Fibroblast of skin of right biceps (primary cell): ENCODE data around the gene METTL25.
A peak's percentile ranks its signal among the peaks of the same experiment; 100 is the strongest.
"Not testable (repeated sequence)": the region's sequence is repeated elsewhere in the genome, so short reads cannot be mapped to it uniquely, and the experiment has no call there.

Source experiments
- DNase-seq: peaks from one replicate; pipeline ENCODE4 v3.0.0-alpha.2; 2013

METTL25 gene, protein sequence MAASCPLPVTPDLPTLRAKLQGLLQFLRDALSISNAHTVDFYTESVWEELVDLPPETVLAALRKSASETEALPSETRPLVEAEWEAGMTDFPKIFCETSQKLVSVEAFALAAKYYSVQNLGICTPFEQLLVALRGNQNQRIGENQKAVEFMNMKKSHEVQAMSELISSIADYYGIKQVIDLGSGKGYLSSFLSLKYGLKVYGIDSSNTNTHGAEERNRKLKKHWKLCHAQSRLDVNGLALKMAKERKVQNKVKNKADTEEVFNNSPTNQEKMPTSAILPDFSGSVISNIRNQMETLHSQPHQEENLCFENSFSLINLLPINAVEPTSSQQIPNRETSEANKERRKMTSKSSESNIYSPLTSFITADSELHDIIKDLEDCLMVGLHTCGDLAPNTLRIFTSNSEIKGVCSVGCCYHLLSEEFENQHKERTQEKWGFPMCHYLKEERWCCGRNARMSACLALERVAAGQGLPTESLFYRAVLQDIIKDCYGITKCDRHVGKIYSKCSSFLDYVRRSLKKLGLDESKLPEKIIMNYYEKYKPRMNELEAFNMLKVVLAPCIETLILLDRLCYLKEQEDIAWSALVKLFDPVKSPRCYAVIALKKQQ

DNA sequence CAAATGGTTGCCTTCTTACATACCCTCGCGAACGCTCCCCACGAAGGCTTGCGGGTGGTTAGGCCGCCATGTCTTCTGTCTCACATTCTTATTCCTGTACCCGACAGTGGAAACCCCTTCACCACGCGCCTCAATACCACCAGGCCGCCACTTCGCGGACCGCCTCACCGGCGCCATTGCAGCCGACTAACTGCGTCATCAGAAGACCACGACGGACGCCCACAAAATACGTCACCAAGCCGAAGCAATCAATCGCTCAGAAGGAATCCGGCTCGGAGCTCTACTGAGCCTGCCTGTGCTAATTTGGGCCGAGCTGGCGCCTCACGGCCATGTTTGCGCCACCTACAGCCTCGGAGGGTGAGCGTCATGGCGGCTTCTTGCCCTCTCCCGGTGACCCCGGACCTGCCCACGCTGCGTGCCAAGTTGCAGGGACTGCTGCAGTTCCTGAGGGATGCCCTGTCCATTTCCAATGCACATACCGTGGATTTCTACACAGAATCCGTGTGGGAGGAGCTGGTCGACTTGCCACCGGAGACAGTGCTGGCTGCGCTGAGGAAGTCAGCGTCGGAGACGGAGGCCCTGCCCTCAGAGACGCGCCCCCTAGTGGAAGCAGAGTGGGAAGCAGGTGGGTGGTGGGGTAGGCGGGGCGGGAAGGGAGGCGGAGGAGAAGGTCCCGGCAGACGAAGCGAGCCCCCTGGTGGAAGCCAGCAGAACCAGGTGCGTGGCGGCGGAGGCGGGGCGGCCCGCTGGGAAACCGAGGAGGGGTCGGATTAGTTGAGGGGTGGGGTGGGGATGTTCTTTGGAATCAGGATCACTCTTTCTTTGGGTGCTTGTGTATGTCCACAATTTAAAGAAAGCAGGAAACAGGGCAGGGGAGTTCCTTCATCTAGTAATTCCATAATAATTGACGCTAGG is at the start of gene METTL25, which contains the start of gene CCDC59:
Gene METTL25, plus strand, starts transcription at position 330 of the 915 bp plus-strand sequence. Its CDS starts 37 bp downstream, at position 367.
Gene CCDC59, minus strand, starts transcription at position 188 of the 915 bp plus-strand sequence. Its CDS starts 11 bp downstream, at position 177.
- peak; percentile 99 for DNase-seq

DNA sequence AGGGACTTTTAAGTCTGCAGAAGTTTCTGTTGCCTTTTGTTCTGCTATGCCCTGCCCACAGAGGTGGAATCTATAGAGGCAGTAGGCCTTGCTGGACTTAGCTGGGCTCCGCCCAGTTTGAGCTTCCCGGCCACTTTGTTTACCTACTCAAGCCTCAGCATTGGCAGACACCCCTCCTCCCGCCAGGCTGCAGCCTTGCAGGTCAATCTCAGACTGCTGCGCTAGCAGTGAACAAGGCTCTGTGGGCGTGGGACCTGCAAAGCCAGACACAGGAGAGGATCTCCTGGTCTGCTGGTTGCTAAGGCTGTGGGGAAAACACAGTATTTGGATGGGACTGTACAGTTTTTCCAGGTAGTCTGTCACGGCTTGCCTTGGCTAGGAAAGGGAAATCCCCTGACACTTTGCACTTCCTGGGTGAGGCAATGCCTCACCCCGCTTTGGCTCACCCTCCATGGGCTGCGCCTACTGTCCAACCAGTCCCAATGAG is 43.9 kb upstream of the METTL25 start:
- DNase-seq, result no peak

DNA sequence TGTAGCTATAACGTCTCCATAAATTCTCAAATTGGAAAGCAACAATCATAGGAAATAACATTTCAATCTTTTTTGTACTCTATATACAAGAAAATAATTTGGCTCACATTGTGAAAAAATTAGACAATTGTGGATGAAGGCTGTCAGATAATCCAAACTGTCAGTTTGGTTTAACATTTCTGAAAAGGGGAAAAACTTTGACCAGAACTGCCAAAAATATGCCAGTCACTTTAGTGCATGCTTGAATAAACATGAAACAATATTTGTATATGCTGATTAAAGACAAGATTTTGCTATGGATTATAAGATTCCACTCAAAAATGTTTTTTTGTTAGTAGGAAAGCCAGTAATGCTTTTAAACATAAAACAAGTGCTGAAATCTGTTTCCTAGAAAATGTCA is 39.1 kb upstream of the METTL25 start:
- no peak for DNase-seq

DNA sequence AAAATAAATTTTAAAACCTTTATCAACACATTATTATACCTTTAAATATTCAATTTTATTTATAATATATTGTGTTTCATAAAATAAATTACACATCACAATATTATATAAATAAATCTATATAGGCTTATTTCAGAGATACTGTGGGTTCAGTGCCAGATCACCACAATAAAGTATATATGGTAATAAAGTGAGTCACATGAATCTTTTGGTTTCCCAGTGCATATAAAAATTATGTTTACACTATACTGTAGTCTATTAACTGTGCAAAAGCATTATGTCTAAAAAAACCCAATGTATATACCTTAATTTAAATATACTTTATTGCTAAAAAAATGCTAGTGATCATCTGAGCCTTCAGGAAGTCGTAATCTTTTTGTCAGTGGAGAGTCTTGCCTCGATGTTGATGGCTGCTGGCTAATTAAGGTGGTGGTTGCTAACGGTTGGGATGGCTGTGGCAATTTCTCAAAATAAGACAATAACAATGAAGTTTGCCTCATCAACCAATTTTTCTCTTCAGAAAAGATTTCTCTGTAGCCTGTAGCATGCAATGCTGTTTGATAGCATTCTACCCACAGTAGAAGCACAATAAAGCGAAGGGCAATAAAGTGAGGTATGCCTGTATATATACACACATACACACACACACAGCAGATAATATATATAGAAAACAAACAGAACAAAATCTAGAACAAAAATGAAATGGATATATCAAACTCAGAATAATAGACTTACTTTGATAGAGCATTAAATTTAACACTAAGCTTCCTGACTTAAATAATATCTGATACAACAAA is 32.6 kb upstream of the METTL25 start:
- no peak for DNase-seq

DNA sequence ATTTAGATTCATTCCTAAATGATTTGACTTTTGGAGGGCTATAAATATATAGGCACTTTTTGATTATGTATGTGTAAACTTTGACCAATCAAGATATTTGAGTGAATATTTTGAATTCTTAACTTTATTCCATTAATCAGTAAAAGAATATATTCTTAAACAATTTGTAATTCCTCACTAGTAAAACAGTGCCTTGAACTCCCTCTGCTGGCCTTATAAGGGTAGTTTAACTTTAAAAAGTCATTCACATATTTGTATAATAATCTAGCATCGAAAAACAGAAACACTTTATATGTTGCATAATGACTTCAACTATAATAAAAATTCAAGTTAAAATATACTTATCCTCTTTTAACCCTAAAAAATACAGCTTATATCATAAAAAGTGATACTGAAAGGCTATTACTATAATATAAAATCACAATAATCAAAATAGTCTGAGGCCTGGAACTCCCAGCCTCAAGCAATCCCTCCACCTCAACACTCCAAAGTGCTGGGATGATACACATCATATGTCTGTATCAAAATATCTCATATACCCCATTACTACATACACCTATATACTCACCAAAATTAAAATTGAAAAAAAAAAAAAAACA is 31.3 kb upstream of the METTL25 start:
- peak; percentile 11 for DNase-seq

DNA sequence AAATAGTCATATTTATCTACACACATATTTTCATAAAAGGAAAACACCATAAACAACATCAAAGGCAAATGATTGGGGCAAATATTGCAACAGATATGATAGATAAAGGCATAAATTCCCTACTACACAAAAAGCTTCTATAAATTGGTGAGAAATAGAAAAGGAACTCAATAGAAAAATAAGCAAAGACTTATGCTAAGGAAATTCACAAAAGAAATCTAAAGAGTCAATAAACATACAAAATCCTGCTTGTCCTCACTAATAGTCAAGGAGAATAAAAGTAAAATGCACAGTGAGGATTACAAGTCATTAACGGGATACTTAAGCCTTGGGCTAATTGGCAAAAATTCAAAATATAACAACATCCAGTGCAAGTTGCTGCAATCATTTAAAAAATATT is 30.5 kb upstream of the METTL25 start:
- no peak for DNase-seq

DNA sequence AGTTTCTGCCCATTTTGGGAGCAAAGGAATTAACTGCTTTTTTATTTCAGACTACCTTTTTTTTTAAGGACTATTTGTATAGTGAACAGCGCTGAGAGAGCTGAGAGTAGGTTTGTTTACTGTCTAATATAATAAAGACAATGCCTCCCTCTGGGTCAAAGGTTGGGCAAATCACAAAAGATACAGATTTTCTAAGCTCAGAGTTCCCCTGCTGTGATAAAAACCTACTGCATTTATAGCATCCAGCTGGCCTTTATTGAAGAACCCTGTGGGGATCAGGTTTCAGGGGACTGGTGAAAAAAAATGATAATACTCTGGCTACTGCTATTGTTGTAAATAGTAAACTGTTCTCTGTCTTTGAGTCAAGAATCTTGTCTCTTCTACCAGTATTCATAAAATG is 28.8 kb upstream of the METTL25 start:
- no peak for DNase-seq

DNA sequence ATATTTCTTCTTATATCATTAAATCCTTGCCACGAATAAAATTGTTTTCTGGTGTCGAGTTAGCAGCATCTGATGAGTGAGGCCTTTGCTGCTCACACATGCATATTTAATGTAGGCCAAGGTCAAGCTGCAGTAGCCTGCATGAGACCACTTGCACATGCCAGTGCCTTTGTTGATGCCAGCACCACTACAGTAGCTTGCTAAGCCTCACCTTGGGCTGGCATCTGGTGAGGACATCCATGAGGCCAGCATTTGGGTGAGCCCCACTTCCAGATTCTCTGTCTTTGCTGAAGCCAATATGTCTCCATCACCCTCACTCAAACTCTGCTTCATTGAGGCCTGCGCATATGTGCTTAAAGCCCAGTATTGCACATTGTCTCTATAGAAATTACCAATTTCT is 8.2 kb upstream of the METTL25 start:
- DNase-seq, result no peak

DNA sequence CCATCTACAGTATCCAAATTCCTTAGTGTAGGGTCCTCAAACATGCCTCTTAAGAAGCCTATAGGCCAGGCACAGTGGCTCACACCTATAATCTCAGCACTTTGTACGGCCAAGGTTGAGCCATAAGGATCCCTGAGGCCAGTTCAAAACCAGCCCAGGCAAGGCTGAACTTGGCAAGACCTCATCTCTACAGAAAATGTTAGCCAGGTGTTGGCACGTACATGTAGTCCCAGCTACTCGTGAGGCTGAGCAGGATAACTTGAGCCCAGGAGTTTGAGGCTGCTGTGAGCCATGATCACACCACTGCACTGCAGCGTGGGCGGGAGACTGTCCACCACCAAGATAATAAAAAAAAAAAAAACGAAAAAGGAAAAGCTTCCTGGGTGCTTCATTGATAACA is 6.9 kb upstream of the METTL25 start:
- DNase-seq, result no peak

DNA sequence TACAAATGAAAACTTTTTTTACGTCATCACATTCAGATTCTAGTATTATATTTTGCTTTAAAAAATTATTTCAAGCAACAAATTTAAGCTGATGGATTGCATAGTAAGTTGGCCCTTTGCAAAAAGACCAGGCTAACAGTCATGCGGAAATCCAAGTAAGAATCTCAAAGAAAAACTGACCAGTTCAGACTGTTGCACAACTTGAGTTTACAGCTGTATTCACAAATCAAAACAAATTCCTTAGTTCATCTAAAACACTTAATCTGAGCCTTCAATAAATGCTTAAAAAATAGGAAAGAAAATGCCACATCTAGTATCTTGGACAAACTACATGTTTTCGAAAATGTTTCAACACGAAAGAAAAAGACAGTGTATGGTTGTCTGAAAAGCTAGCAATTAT is 989 bp upstream of the METTL25 start:
- no peak for DNase-seq

DNA sequence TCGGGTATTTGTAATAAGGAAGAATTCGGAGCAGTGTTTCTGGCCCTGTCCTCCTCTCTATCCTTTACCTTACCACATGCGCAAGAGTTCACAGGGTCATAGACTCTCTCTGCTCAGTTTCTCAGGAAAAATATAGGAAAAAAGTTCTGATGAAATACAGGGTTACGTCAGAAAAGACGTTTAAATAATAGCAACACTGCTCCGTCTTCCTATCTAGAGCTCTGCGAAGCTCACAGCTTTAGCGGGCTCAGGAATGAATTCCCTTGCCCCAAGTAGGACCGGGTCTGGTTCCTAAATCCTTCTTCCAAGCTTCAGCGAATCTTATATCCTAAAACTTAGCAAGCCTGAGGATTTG is 507 bp upstream of the METTL25 start:
- peak; percentile 1 for DNase-seq

DNA sequence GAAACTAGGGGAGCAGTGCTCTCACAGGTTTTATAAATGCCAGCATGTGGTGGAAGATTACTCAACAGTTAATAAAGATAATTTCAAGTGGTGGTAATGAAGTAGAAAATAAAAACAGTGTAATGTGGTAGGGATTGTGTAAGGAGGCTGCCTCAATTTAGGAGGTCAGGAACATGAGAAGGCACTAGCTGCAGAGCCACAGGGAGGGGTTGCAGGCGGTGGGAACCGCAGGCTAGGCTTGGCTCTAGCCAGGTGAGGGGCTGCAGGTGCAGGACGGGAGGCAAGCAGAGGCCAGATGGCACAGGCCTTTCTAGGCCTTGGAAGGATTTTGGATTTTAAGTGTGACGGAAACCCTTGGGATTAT is 768 bp downstream of the METTL25 start:
- peak; percentile 2 for DNase-seq

DNA sequence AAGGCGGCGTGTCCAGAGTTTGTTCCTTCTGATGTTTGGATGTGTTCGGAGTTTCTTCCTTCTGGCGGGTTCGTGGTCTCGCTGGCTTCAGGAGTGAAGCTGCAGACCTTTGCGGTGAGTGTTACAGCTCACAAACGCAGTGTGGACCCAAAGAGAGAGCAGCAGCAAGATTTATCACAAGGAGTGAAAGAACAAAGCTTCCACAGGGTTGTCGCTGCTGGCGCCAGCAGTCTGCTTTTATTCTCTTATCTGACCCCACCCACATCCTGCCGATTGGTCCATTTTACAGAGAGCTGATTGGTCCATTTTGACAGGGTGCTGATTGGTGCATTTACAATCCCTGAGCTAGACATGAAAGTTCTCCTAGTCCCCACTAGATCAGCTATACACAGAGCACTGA is 2.5 kb downstream of the METTL25 start:
- DNase-seq, result not testable (repeated sequence)

DNA sequence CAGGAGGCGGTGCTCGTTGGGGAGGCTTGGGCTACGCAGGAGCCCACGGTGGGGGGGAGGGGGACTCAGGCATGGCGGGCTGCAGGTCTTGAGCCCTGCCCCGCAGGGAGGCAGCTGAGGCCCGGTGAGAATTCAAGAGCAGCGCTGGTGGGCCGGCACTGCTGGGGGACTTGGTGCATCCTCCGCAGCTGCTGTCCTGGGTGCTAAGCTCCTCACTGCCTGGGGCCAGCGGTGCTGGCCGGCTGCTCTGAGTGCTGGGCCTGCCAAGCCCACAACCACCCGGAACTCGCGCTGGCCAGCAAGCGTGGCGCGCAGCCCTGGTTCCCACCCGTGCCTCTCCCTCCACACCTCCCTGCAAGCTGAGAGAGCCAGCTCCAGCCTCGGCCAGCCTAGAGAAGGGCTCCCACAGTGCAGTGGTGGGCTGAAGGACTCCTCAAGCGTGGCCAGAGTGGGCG is 3.2 kb downstream of the METTL25 start:
- no peak for DNase-seq

DNA sequence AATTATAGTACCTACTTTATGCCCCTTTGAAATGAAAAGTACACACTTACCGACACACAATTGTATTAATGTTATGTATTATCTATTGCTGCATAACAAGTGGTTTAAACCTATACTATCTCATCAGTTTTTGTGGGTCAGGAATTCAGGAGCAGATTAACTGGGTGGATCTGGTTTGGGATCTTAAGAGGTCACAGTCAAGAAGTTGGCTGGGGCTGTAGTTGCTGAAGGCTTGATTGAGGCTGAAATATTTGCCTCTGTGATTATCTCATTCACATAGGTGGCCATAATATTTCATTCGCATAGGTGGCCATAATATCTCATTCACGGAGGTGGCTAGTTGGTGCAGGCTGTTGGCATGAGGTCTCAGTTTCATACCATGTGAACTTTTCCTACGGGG is 5.7 kb downstream of the METTL25 start:
- no peak for DNase-seq

DNA sequence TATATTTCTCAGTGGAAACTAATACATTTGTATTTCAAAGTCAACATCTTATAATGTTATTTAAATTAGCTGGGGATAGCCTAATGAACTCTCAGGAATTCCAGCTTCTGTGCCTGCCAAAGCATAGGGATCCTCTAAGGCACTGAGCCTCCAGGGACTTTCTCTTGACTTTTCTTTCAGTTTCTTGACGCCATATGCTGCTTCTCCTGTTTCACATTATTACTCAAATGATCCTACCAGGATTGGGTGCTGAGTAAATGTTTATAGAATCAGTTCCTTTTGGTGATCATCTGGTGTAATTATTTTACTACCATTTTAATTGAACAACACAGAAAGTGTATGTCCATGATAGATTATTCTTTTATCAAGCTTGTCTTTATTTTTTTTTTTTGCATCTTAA is 7.9 kb downstream of the METTL25 start:
- DNase-seq, result peak; percentile 23

DNA sequence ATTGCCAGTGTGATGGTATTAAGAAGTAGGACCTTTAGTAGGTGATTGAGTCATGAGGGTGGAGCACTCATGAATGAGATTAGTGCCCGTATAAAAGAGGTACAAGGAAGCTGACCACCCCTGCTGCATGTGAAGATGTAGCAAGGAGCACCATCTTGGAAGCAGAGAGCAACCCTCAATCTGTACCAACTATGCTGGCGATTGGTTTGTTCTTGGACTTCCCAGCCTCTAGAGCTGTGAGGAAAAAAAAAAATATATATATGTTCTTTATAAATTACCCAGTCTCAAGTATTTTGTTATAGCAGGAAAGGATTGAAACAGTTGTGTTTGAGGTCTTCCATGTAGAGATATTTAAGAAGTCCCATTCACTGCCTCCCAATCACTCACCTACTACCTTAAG is 16.9 kb downstream of the METTL25 start:
- no peak for DNase-seq

DNA sequence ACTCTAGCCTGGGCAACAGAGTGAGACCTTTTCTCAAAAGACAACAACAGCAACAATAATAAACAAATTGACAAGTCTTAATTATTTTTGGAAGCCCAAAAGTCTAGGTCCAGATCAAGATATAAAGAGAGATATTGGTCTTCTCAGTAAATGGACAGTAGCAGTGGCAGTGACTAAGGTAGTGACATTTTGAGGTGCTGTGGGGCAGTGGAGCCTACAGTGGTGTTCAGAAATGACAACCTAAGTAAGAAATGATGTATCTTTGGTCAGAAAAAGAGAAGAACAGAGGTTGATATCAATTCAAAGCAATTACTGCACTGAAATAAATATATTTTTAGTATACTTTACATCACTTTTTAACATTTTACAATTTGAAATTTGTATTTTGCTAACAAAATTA is 20.7 kb downstream of the METTL25 start:
- no peak for DNase-seq

DNA sequence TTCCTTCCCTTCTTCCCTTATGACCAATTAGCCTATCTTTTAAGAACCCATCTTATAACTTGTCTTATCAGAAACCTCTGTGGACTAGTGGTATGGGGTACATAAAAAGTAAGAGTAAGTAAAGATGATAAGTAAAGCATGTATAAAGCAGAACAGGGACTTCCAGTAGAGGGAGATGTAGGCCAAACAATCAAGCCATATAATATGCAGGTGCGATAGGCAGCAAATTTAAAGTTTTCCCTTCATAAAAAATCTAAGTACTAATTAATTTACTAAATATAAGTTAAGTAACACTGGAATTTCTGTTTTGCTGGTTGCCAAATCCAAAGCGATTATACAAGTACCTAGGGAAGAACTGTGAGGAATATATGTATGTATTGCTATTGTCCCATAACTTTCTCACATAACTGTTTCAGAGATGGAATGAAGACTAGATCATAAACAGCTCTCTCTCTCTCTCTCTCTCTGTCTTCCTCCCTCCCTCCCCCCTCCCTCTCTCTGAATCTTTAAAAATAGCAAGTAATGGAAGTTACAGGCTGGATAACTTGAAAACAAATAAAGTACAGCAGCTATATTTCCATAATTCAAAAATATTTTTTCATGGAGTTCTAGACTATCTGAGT is 25.7 kb downstream of the METTL25 start:
- DNase-seq, result peak; percentile 8

DNA sequence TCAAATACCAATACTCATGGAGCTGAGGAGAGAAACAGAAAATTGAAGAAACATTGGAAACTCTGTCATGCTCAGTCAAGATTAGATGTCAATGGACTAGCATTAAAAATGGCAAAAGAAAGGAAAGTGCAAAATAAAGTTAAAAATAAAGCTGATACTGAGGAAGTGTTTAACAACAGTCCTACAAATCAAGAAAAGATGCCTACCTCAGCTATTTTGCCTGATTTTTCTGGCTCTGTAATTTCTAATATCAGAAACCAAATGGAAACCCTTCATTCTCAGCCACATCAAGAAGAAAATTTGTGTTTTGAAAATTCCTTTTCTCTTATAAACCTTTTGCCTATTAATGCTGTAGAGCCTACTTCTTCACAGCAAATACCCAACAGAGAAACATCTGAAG is 40.5 kb downstream of the METTL25 start:
- no peak for DNase-seq

DNA sequence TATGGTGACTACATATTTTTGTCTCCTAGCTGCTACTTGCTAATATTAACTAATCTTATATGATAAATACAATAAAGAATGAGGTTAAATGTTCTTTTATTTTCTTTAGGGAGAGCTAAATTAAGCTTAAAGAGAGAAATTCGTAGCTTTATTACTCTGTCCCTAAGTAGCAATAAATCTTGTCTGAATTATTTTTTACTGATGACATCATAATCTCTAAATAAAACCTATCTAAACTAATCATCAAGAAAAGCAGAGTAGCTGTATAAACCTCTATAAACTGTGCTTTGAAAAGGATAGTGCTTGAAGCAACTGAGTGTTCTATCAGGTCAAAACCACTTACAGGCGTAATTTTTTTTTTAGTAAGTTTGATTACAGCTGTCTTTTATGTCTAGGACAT is 42.5 kb downstream of the METTL25 start:
- no peak for DNase-seq

DNA sequence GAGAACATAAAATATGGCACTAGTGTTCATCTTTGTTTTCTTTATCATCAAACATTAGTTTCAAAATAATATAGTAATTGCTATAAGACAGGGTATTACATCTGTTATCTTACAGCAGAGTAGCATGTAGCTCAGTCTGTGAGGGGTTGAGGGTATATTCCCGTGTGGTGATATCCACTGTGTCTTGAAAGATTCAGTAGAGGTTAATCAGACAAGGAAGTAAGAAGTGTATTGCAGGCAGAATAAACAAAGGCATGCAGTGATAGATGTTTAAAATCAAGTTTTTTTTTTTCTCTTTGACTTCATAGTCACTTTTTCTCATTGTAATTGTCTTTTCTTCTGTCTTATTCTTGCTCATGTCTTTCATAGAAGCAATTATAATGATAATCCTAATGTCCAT is 48.3 kb downstream of the METTL25 start:
- DNase-seq, result no peak
